ENCODE data around the gene TNFRSF12A.

TNFRSF12A gene

DNA sequence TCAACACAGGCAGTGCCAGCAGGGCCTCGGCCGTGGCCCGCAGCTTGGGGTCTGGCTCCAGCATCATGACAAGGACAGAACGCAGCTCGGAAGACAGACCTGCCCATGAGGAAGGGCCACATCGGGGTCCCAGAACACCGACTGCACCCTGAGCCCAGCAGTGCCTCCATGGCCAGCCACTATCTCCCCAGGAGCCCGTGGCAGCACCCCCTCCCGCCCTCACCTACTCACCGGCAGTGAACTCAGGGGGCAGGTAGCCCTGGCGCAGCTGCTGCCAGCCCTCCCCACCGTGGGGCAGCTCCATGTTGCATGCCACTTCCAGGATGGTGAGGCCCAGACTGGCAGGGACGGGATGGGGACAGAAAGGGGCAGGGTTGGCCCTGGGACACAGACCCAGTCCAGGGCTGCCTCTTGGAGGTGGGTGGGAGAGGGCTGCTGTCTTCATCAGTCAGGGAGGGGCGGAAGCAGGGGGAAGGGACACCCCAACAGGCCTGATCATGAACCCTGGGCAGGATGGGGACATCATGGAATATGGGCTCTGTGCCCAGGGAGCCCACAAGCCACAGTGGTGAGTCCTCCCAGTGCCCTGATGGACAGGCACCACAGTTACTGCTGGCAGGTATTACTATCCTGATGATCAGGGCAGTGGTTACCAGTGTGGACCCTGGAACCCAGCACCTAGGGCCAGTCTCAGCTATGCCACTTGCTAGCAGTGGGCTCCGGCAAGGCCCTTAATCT, 45.7 kb upstream of the TNFRSF12A start:
- TF ChIP-seq, protein P1, sequence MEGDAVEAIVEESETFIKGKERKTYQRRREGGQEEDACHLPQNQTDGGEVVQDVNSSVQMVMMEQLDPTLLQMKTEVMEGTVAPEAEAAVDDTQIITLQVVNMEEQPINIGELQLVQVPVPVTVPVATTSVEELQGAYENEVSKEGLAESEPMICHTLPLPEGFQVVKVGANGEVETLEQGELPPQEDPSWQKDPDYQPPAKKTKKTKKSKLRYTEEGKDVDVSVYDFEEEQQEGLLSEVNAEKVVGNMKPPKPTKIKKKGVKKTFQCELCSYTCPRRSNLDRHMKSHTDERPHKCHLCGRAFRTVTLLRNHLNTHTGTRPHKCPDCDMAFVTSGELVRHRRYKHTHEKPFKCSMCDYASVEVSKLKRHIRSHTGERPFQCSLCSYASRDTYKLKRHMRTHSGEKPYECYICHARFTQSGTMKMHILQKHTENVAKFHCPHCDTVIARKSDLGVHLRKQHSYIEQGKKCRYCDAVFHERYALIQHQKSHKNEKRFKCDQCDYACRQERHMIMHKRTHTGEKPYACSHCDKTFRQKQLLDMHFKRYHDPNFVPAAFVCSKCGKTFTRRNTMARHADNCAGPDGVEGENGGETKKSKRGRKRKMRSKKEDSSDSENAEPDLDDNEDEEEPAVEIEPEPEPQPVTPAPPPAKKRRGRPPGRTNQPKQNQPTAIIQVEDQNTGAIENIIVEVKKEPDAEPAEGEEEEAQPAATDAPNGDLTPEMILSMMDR (IDR thresholded peaks at IDR 0.05; ENCODE audit: control insufficient read depth, extremely low read depth, insufficient read depth) = no peak
- no peak for DNase-seq (ENCODE audit: low read depth)
- H3K4me3 ChIP-seq (ENCODE audit: low read depth, low read length) = no peak overlapping the region

DNA sequence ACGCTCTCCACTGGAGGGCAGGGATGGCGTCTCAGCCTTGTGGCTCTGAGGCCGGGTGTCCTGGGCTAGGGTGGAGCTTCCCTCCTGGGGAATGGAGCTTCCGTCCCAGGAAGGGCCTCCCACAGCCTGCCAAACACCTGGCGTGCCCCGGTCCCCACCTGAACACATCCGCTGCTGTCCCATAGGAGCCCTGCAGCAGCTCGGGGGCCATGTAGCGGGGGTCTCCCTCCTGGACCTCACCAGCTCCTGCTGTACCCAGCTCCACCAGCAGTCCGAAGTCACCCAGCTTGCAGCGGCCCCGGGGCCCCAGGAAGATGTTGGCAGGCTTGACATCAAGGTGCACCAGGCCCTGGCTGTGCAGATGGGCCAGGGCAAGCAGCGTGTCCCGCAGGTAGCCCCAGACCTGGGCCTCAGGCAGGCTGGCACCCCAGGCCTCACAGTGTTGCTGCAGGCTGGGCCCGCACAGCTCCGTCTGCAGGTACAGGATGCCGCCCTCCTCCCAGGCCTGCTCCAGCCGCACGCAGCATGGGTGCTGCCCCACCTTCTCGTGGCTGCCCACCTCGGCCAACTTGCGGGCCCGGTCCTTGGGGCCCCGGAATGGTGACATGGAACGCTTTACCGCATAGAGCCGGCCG, 44.9 kb upstream of the TNFRSF12A start:
- no peak overlapping the region for H3K4me3 ChIP-seq (ENCODE audit: low read depth, low read length)
- TF ChIP-seq, protein P1 (IDR thresholded peaks at IDR 0.05; ENCODE audit: control insufficient read depth, extremely low read depth, insufficient read depth) = no peak
- no peak for DNase-seq (ENCODE audit: low read depth)

DNA sequence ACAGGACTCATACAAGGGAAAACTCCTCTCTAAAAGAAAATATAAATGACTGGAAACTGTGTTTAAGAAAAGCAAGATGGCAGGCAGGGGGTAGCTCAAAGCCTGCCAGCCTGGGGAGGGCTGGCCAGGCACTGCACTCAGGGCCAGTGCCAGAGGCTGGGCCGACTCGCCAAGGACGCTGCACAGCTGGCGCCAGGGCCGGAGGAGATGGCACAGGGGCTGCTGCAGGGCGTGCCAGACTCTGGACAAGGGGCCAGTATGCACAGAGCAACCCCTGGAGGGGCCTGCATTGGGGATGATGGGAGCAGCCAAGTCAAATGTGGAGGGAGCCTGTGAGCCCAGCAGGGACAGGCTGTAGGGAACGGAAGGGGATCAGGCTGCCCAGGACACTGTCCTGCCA, 44.0 kb upstream of the TNFRSF12A start:
- DNase-seq (ENCODE audit: low read depth) = no peak
- no peak overlapping the region for H3K4me3 ChIP-seq (ENCODE audit: low read depth, low read length)
- TF ChIP-seq, protein P1 (IDR thresholded peaks at IDR 0.05; ENCODE audit: control insufficient read depth, extremely low read depth, insufficient read depth) = no peak

DNA sequence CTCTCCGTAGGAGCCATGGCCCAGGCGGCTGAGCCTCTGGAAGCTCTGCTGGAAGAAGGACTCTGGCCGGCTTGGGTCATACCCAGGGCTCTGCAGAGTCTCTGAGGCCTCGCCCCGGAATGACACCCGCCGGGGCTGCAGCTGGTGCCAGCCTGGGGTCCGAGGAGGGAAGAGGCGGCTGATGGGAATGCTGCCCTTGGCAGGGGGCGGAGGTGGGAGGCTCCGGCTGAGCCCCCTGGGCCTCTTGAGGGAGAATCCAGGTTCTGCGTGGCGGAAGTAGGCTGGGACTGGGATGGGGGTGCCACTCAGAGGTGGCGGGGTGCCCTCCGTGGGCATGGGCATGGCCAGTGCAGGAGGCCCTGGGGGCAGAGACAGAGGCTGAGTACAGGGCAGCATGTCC, 43.5 kb upstream of the TNFRSF12A start:
- H3K4me3 ChIP-seq (ENCODE audit: low read depth, low read length) = no peak overlapping the region
- DNase-seq (ENCODE audit: low read depth) = no peak
- TF ChIP-seq, protein P1 (IDR thresholded peaks at IDR 0.05; ENCODE audit: control insufficient read depth, extremely low read depth, insufficient read depth) = no peak

DNA sequence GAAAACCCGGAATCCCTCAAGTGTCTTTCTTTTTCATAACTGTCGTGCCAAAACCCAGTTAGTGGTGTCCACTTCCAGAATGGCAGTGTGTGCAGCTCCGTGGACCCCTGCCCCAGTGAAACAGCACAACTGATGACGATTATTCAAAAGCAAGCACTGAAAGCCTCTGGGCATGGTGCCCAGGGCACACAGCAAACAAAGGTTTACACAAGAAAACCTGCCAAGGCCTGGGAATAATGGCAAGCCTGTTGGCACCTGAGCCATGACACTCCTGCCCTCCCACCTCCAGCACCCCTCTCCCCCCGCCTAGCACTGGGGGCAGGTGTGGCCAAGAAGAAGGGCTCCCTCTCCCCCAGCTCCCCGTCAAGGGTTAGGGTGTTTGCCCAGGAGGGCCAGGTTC, 42.7 kb upstream of the TNFRSF12A start:
- H3K4me3 ChIP-seq (ENCODE audit: low read depth, low read length) = peak overlapping the region; percentile 30
- TF ChIP-seq, protein P1 (IDR thresholded peaks at IDR 0.05; ENCODE audit: control insufficient read depth, extremely low read depth, insufficient read depth) = no peak
- DNase-seq (ENCODE audit: low read depth) = peak; percentile 90

DNA sequence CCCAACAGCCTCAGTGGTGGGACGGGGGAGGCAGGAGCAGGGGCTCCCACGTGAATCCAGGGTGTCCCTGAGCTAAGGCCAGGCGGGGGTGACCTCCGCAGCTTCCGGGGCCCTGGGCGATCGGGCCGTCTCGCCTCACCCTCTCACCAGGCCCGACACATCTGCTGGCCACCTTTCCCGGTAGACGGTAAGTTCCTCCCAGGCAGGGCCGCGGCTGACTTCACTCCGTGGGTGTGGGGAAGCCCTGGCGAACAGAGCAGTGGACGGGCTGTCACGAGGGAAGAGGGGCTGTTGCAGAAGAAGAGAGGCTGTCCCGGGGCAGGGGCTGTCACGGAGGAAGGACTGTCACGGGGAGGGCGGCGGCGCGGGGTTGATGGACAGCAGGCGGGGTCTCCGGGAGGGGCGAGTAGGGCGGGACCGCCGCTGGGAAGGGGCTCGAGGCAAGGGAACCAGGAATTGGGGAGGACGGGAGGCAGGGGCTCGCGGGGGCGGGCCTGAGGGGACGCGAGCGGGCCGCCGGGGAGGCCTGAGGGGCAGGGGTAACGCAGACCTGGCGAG, 40.4 kb upstream of the TNFRSF12A start:
- TF ChIP-seq, protein P1 (IDR thresholded peaks at IDR 0.05; ENCODE audit: control insufficient read depth, extremely low read depth, insufficient read depth) = no peak
- H3K4me3 ChIP-seq (ENCODE audit: low read depth, low read length) = peak overlapping the region; percentile 63
- no peak for DNase-seq (ENCODE audit: low read depth)
